ENCODE results near the gene GPR18. TPM values are rescaled to one million over a fixed set of nuclear protein-coding genes. Genes with fewer than 3 reads are reported as not detected.

Gene GPR18
- total and polyA plus RNA-seq, 11 donors, result 0.04 to 1.1 (median 0.34) TPM; not detected in 8

GRCh38 chr13:99221567-99222239 lies 36.5 kb downstream of the GPR18 start:
- Histone ChIP-seq H3K9me3 (peaks cover 0 to 14% (median 0%) of the 10 kb centered on the region in 12 donors), H3K27ac (peak overlapping the region in 9 of 12 donors; percentile 11 to 75 (median 65)), H3K4me3 (no peak overlapping the region), H3K36me3 (peaks cover 0 to 4% (median 0%) of the 10 kb centered on the region in 9 donors), H3K4me1 (peaks cover 4 to 100% (median 54%) of the 10 kb centered on the region in 12 donors), H3K27me3 (no peaks in the 10 kb centered on the region)
- DNase-seq (no peak), ATAC-seq (no peak)
- WGBS, 4 donors, result 75 to 84% (median 80%) methylated on average over 8 of the region's 8 CpGs
- TF ChIP-seq, protein P1, sequence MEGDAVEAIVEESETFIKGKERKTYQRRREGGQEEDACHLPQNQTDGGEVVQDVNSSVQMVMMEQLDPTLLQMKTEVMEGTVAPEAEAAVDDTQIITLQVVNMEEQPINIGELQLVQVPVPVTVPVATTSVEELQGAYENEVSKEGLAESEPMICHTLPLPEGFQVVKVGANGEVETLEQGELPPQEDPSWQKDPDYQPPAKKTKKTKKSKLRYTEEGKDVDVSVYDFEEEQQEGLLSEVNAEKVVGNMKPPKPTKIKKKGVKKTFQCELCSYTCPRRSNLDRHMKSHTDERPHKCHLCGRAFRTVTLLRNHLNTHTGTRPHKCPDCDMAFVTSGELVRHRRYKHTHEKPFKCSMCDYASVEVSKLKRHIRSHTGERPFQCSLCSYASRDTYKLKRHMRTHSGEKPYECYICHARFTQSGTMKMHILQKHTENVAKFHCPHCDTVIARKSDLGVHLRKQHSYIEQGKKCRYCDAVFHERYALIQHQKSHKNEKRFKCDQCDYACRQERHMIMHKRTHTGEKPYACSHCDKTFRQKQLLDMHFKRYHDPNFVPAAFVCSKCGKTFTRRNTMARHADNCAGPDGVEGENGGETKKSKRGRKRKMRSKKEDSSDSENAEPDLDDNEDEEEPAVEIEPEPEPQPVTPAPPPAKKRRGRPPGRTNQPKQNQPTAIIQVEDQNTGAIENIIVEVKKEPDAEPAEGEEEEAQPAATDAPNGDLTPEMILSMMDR (IDR thresholded peaks at IDR 0.05), result no peak
- no peak for TF ChIP-seq POLR2A (IDR thresholded peaks at IDR 0.05)
- intact Hi-C loops (cut with DNase I), result no loop called here

DNA sequence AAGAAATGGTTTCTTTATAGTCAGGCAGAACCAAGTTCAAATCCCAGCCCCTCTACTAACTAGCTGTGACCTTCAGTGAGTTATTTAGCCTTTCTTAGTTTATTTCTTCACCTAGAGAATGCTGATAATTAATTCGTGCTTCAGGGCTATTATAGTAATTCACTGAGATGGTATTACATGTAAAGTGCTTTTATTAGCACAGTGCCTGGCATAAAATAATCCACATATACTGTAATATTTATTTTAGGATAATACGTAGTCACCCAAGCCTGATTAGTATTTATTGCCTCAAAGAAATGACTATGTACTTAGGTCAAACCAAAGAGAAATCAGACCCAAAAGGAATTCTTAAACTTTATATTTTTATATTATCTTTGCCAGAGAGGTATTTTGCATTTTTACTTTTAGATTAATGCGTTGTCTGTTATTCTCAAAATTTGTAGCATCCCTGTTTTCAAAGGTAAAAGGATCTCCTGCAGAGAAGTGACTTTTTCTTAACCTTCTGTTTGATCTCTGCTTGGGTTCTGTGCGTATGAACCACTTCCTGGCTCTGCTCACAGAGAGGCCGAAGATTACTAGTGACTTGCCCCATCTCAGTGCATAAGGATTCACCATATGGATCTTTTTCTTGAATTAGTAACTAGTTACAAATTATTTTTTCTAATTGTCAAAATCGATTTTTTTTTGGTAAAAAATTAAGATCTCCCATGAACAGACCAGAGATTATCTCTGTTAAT lies 37.8 kb downstream of the GPR18 start:
- intact Hi-C loops (cut with DNase I), result no loop called here
- no peak for TF ChIP-seq POLR2A (IDR thresholded peaks at IDR 0.05)
- TF ChIP-seq, protein P1 (IDR thresholded peaks at IDR 0.05), result no peak
- ATAC-seq, result peak in 3 of 4 donors; percentile 24 to 67 (median 58)

GRCh38 chr13:99218969-99219368 lies 39.2 kb downstream of the GPR18 start:
- peaks cover 0 to 4% (median 0%) of the 10 kb centered on the region in 9 donors for H3K36me3 ChIP-seq
- H3K9me3 ChIP-seq, result peaks cover 0 to 14% (median 0%) of the 10 kb centered on the region in 12 donors
- intact Hi-C loops (cut with DNase I), result no loop called here
- ATAC-seq (peak in 1 of 4 donors; percentile 21), DNase-seq (no peak)
- H3K27ac ChIP-seq, result peak overlapping the region; percentile 46 to 79 (median 64)
- H3K27me3 ChIP-seq, result no peaks in the 10 kb centered on the region
- TF ChIP-seq, protein P1 (IDR thresholded peaks at IDR 0.05), result no peak
- TF ChIP-seq POLR2A (IDR thresholded peaks at IDR 0.05), result no peak
- peaks cover 4 to 99% (median 46%) of the 10 kb centered on the region in 12 donors for H3K4me1 ChIP-seq
- WGBS, 4 donors, result 80 to 89% (median 83%) methylated on average over 2 of the region's 2 CpGs
- peak overlapping the region in 1 of 12 donors; percentile 18 for H3K4me3 ChIP-seq

More for the DNA sequence above, 37.8 kb downstream of the GPR18 start:
- DNase-seq, result no peak
- 56 to 65% (median 61%) methylated on average over 6 of the region's 6 CpGs for WGBS, 4 donors
- Histone ChIP-seq H3K4me3 (no peak overlapping the region), H3K27ac (peak overlapping the region; percentile 29 to 79 (median 64)), H3K27me3 (no peaks in the 10 kb centered on the region), H3K9me3 (peaks cover 0 to 14% (median 0%) of the 10 kb centered on the region in 12 donors), H3K36me3 (peaks cover 0 to 4% (median 0%) of the 10 kb centered on the region in 9 donors), H3K4me1 (peaks cover 4 to 99% (median 44%) of the 10 kb centered on the region in 12 donors)

DNA sequence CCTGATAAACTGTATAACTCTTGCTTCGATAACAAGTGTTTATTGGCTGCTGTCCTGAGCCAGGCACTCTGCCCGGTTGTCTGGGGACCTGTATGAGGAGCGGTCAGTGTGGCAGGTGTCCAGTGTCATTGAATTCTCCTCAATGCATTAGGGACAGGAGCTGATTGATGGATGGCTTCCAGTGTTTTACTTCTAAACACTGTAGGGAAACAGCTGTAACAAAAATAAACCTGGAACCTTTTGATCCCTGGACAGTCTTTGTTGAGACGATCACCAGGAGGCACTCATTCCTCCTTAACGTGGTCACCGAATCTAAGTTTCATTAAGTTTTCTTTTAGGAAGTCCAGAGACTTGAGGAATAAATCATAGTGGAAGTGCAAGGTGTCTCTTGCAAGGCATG lies 39.6 kb downstream of the GPR18 start:
- DNase-seq (peak; percentile 71 to 88 (median 82)), ATAC-seq (peak; percentile 79 to 93 (median 86))
- peak overlapping the region in 1 of 12 donors; percentile 18 for H3K4me3 ChIP-seq
- H3K9me3 ChIP-seq, result peaks cover 0 to 13% (median 0%) of the 10 kb centered on the region in 12 donors
- peaks cover 0 to 99% (median 42%) of the 10 kb centered on the region in 12 donors for H3K4me1 ChIP-seq
- WGBS, 4 donors, result 8 to 16% (median 14%) methylated on average over 6 of the region's 6 CpGs
- H3K27ac ChIP-seq, result peak overlapping the region; percentile 46 to 79 (median 64)
- intact Hi-C loops (cut with DNase I), result no loop called here
- H3K36me3 ChIP-seq, result peaks cover 0 to 4% (median 0%) of the 10 kb centered on the region in 9 donors
- H3K27me3 ChIP-seq, result no peaks in the 10 kb centered on the region
- TF ChIP-seq POLR2A (IDR thresholded peaks at IDR 0.05), result no peak
- TF ChIP-seq, protein P1 (IDR thresholded peaks at IDR 0.05), result peak in 2 of 12 donors; percentile 6 to 20
